ENCODE results near the gene NUBP2.

The NUBP2 gene

DNA sequence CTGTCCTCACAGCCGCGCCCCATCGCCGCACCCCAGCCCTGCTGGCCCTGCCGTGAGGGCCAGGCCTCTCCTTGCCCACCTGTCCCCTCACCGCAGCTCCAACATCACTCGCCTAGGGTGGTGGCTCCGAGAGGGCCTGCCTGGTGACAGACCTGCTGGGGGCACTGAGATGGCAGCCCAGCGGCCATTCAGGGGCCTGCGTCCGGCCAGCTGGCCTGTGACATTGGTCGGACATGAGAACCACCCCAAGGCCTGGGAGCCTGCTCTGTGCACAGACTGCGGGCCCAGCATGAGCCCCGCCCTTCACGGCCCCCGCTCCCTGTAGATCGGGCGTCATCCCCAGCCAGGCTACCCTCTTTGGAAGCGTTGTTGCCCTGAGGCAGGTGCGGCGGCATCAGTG lies 23.2 kb upstream of the NUBP2 start:
- no peak for DNase-seq

DNA sequence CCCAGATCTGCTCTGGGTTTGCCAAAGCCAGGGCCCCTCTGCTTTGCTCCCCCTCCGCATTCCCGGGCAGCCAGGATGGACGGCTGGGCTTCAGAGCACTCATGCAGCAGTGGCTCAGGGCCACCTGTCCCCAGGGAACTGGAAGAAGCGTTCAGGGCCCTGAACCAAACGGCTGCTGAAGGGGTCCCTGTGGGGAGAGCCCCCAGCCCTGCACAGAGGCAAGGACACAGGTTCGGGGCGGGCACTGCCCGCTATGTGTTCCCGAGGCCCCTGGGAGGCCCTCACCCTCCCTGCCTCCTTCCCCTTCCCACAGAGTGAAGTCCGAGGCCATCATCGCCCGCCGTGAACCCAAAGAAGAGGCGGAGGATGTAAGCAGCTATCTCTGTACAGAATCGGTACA lies 21.8 kb upstream of the NUBP2 start:
- DNase-seq = no peak

DNA sequence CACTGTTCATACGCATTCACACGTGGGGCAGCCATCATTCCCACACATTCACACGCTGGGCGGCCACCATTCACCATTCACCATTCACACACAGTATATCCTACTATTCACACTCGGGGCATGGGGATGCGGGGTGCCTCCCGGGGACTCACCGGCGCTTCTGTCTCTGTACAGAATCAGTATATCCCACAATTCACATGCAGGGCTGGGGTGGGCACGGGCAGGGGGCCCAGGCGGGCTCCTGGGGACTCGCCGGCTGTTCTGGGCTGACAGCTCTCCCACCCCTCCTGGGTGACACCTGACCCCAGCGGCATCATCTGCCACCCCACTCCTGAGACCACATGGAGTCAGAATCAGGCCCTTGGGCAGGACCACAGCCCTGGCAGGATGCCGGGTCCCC lies 21.0 kb upstream of the NUBP2 start:
- DNase-seq = no peak

DNA sequence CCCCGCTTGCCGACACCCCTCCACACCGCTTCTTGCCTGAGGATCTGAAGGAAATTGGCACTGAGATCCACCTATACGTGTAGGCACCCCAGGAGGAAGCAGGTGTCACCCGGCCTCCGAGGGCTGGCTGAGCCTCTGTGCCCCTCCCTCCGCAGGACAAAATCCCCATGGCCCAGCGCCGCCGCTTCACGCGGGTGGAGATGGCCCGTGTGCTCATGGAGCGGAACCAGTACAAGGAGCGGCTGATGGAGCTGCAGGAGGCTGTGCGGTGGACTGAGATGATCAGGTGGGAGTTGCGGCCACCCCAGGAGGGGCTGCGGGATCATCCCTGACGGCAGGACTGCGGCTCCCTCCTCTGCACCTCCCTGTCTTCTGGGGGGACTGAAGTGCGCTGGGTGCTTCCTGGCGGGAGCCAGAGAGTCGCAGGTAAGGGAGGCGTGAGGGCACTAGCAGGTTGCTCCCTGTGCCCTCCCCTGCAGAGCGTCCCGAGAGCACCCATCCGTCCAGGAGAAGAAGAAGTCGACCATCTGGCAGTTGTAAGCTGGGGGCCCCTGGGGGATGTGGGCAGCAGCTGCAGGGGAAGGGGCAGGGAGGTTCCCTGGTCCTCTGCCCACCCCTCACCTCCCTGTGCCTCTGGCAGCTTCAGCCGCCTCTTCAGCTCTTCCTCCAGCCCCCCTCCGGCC lies 20.4 kb upstream of the NUBP2 start:
- no peak for DNase-seq

DNA sequence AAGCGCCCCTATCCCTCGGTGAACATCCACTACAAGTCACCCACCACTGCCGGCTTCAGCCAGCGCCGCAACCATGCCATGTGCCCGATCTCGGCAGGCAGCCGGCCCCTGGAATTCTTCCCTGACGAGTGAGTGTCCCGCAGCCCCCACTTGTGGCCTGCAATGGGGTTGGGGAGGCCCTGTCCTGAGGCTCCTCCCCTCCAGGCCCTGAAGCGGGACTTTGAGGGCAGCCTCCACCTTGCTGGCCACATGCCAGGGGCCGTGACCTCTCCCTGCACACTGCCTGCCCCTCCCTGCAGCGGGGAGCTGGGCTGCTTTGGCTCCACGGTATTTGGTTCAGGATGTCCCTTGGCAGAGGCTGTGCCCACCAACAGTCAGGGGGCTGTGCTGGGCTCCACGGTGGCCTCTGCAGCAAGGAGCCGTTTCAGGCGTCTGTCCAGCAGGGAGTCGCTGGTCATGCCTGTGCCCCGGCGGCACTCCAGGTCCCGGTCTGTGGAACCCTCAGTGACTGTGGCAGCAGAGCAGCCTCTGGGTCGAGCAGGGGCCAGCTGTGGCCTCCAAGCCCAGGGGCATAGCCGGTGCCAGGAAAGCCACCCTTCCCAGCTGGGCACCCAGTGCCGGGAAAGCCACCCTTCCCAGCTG lies 19.8 kb upstream of the NUBP2 start:
- DNase-seq = no peak

DNA sequence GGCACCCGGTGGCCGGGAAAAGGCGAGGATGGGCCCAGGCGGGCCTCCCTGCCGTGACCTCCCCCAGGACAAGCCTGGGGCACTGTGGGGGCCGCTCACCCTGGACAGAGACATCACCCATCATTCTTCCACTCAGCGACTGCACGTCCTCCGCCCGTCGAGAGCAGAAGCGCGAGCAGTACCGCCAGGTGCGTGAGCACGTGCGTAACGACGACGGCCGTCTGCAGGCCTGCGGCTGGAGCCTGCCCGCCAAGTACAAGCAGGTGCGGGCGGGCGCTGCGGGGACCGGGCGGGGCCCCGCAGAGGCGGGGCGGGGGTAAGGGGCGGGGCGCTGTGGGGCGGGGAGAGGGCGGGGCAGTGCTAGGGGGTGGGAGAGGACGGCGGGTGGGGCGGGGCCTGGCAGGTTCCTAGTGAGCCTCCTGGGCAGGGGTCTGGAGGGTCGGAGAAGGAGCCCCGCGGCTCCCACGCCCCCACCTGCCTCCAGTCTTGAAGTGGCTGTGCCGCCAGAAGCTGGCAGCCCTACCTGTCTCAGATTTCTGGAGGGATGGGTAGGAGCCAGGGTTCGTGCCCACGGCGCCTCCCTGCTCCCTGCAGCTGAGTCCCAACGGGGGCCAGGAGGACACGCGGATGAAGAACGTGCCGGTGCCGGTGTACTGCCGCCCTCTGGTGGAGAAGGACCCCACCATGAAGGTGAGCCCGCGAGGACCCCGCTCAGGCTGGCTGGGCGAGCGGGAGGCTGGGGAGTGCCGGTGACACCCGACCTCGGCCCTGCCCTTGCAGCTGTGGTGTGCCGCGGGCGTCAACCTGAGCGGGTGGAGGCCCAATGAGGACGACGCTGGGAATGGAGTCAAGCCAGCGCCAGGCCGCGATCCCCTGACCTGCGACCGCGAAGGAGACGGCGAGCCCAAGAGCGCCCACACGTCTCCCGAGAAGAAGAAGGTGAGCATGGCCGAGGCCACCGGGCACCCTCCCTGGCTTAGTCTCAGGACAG lies 18.9 kb upstream of the NUBP2 start:
- DNase-seq = no peak

DNA sequence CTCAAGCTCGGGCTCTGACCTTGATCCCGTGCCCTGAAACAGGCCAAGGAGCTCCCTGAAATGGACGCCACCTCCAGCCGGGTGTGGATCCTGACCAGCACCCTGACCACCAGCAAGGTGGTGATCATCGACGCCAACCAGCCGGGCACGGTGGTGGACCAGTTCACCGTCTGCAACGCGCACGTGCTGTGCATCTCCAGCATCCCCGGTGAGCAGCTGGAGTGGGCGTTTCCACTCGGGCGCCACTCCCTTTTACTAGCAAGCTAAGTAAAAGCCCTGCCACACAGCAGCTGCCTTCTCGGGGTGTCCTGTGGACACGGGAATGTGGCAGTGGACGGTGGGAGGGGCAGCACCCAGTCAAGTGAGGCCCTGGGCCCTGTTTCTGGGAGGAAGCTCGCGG lies 17.8 kb upstream of the NUBP2 start:
- DNase-seq = no peak

DNA sequence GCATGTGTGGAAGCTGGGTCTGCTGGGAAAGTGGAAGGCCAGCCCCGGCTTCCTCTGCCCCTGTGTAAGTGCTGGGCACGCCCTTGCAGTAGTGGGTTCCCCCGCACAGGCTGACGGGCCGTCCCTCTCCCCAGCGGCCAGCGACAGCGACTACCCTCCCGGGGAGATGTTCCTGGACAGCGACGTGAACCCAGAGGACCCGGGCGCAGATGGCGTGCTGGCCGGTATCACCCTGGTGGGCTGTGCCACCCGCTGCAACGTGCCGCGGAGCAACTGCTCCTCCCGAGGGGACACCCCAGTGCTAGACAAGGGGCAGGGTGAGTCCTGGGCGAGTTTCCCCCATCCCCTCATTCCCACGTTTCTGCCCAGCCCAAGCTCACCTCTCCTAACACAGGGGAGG lies 16.9 kb upstream of the NUBP2 start:
- DNase-seq = no peak

DNA sequence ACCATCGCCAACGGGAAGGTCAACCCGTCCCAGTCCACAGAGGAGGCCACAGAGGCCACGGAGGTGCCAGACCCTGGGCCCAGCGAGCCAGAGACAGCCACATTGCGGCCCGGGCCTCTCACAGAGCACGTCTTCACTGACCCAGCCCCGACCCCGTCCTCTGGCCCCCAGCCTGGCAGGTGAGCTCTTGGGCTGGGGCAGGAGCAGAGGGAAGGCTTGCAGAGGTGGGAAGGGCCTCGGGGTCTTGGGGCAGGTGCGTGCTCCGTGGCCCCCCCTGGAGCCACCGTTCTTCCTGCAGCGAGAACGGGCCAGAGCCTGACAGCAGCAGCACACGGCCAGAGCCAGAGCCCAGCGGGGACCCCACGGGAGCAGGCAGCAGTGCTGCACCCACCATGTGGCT lies 16.5 kb upstream of the NUBP2 start:
- no peak for DNase-seq

DNA sequence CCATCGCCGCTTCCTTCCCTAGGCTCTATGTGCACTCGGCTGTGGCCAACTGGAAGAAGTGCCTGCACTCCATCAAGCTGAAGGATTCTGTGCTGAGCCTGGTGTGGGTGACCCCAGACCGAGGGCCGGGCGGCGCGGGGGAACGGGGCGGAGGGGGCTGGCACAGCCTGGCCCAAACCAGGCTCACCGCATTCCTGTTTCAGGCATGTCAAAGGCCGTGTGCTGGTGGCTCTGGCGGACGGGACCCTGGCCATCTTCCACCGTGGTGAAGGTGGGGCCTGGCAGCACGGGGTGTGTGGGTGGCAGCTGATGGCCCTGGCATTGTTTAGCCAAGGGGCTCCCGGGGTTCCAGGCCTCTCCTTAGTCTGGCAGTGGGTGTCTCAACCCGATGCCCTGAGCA lies 16.1 kb upstream of the NUBP2 start:
- no peak for DNase-seq

DNA sequence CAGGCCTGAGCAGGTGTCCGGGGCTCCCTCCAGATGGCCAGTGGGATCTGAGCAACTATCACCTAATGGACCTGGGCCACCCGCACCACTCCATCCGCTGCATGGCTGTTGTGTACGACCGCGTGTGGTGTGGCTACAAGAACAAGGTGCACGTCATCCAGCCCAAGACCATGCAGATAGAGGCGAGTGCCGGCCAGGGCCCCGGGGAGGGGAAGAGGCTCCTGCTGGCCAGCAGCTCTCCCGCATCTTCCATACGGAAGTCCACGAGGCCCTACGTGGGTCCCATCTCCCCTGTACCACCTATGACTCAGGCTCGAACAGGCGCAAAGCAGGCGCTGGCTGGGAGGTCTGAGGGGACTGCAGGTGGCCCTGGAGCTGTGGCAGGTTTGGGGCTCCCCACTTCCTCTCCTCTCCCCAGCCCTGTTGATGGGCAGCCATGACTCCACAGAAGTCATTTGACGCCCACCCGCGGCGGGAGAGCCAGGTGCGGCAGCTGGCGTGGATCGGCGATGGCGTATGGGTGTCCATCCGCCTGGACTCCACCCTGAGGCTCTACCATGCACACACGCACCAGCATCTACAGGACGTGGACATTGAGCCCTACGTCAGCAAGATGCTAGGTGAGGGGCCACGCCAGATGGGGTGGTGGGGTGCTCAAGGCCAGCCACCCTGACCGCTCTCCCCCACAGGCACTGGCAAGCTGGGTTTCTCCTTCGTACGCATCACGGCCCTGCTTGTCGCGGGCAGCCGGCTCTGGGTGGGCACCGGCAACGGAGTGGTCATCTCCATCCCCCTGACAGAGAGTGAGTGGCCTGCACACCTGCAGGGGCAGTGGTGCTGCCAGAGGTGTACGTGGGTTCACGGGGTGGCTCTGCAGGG lies 15.4 kb upstream of the NUBP2 start:
- no peak for DNase-seq

DNA sequence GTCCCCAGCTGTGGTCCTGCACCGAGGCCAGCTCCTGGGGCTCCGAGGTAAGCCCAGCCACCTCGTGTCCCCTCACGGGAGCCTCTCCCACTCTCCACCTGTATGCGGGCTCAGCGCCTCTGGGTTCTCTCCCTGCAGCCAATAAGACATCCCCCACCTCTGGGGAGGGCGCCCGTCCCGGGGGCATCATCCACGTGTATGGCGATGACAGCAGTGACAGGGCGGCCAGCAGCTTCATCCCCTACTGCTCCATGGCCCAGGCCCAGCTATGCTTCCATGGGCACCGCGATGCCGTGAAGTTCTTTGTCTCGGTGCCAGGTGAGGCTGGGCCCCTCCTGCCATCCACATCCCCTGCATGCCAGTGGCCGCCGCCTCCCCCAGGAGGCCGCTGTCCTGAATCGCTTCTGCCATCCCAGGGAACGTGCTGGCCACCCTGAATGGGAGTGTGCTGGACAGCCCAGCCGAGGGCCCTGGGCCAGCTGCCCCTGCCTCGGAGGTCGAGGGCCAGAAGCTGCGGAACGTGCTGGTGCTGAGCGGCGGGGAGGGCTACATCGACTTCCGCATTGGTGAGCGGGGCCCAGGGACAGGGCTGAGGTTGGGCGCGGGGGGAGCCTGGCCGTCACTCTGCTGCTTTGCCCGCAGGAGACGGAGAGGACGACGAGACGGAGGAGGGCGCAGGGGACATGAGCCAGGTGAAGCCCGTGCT lies 14.5 kb upstream of the NUBP2 start:
- no peak for DNase-seq

DNA sequence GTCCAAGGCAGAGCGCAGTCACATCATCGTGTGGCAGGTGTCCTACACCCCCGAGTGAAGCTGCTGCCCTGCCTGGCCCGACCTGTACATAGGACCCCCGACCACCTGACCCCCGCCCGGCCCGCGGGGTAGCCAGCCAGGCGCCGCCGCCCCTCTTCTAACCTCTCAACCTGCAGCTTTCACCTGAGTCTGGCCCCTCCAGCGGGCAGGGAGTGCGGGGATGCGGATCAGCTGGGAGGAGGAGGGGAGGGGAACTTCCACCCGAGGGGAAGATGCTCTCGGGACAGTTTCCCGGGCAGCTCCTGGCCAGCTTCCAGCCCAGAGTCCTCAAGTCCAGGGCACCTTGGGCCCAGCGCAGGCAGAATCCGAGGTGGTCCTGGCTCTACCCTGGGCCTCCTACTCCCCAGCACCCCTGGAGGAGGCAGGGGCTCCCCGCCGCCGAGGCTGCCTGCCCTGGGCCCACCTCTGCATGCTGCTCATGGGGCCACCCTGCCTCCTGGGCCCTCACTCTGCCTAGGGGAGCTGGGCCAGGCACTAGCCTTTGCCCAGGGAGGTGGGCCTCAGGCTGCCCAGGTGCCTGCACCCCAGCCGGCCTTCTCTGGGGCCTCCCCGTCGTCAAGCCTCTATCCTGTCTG lies 13.9 kb upstream of the NUBP2 start:
- DNase-seq = no peak

DNA sequence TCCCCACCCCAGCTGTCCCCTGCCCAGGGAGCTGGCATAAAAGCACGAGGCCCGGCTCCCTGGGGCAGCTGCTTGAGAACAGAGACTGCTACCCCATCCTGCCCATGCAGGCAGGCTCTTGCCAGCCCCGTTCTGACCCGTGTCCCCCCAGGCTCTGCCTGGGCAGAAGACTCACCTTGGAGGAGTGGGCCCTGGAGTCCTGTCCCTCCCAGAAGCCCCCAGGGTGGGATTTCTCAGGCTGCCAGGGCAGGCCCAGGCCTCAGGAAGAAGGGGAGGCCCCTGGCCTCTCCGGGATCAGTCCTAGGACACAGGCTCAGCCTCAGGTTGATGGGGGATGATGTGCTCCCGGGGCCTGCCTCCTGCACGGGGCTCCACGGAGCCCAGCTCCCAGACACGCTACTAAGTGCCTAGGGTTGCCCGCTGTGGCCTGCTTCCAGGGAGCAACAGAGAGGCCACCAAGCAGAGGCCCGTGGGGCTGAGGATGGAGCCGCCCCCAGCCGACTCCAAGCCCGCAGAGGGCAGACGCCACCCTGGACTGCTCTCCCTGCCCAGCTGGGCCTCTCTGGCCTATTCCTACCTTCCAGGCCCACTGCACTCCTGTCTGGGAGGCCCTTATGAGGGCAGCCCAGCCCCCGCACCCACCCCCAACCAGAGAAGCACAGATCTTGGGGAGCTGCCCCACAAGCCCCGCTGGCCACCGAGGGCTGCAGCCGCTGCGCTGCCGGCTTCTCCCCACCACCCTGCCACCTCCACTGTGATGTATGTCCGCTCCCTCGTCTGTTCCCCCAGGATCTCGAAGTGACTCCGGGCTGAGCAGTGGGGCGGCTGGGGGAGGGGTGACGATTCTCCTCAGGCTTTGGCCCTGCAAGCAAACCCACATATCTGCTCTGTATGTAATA lies 13.1 kb upstream of the NUBP2 start:
- no peak for DNase-seq

DNA sequence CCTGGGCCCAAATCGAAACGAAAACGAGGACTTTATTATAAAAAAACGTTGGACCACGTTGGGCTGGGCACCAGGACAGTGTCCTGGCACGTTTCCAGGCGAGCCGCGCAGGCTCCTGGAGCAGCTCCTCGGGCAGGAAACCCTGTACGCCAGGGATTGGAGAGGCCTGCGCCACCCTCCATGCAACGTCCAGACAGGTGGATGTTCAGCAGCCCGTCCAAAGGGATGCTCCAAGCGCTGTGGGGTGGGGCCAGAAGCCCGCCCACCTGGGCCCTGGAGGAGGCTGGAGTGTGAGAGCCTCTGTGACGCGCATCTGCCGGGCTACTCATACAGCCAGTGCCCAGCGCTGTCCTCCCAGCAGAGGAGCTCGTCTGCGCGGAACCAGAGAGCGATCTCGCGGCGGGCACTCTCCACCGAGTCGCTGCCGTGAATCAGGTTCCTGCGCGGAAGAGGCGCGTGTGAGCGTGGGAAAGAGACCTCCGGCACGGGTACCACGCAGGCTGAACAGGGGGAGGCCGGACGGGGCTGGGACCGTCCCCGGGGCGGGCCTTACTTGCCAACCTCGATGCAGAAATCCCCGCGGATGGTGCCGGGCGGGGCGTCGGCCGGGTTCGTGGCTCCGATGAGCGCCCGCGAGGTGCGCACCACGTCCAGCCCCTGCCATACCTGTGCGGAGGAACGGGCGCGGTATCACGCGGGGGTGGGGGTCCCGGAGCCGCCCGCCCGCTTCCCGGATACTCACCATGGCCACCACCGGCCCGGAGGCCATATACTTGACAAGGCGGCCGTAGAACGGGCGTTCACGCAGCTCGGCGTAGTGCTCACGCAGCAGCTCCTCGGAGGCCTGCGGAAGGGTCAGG lies 12.2 kb upstream of the NUBP2 start:
- peak in 5 of 6 experiments; percentile 22 to 41 (median 33) for DNase-seq

DNA sequence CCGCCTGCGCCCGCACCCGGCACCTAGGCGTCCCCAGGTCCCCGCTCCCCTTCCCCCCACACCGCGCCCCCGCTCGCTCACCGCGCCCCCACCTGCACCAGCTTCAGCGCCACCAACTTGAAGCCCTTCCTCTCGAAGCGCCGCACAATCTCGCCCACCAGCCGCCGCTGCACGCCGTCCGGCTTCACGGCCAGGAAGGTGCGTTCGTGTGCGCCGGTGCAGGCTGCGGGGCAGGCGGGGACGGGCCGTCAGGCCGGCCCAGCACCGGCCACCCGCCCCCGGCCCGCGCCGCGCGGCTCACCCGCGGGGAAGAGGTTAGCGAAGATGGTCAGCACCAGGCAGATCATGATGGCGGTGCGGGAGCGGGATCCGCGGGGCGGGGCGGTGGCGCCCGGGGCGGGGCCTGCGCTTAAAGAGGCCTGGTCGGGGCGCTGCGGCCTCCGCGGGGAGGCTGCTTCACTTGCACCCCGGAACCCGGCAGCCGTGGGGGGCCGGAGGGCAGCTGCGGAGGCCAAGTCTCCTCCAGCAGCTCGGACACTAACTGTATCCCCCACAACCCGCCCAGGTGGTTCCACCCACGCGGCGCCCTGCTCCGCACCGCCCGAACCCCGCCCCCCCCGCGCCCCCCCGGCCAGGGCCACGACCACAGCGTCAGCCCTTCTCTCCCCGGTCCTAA lies 11.4 kb upstream of the NUBP2 start, which contains the start of gene NME3:
TSS of gene NME3 (minus strand) at position 356 of the 676 bp plus-strand sequence. CDS start at position 347, 9 bp downstream.
- peak; percentile 40 to 66 (median 65) for DNase-seq

DNA sequence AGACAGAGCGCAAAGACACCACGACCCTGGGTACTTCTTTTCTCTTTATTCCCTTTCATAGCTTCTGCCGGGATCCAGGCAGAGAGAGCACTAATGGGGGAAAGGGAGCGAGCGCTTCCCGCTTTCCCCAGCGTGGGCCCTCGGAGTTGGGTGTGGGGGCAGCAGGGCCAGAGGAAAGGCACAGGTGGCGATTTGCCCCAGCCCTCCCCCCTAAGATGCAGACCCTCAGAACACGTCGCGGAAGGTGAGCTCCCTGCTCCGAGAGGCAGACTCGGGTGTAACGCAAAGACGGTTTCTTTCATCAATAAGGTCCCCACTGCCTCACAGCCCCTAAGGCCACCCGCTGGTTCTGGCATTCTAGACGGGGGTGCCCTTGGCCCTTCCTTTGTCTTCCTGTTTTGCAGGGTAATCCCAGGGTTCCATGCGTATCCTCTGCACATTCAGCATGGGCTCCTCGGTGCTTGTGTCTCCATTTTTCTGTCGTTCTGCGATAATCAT lies 10.8 kb upstream of the NUBP2 start:
- peak in 1 of 6 experiments; percentile 49 for DNase-seq

DNA sequence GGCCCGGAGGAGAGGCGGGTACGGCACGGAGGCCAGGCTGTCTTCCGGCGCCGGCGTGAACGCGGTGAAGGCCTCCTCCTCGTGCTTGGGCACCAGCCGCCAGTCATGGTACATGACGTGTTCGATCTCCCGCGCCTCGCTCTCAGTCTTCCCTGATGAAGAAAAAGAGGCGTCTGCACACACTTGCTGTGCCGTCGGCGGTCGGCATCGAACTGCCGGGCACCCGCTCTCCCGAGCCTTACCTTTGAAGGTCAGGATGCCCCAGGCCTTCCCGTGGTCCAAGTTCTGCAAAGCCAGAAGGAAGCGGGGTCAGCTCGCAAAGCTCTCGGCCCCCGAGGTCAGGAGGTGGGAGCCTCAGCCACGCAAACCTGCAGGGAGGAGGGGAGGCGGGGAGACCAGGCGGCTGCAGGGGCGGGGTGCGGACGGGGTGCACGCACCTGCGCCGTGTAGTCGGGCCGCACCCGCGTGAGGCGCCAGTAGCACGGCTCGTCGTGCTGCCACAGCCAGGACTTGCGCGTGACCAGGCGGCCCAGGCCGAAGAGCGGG lies 10.3 kb upstream of the NUBP2 start, which contains the start of gene EME2:
TSS of gene EME2 (plus strand) at position 449 of the 546 bp plus-strand sequence. CDS start 418 bp downstream, outside the sequence.
- DNase-seq = peak; percentile 13 to 77 (median 52)

Measured in stimulated activated naive CD4-positive, alpha-beta T cell (primary cell).